ENCODE results near the gene XIRP1. TPM values are rescaled to one million over a fixed set of nuclear protein-coding genes. Genes with fewer than 3 reads are reported as not detected.

The XIRP1 gene
- total RNA-seq, 1 experiment from 2014 or later = not detected

- H3K4me2 ChIP-seq (ENCODE audit: low read length) = peak overlapping the region; percentile 94
- intact Hi-C loops (cut with micrococcal nuclease) = loop anchor here (5.0 kb wide), 1 partner anchor 78 kb away; no protein-coding TSS in a partner anchor
- no peaks in the 10 kb centered on the region for H3K9me2 ChIP-seq (ENCODE audit: insufficient read depth)
- H3K27ac ChIP-seq (ENCODE audit: low read depth, low read length) = peak overlapping the region; percentile 10; the same call in 1 of the 2 replicates
- no peaks in the 10 kb centered on the region for H3K27me3 ChIP-seq (ENCODE audit: insufficient read depth, low read length)
- ChIA-PET CTCF (no interaction called here), RAD21 (ENCODE audit: low non-redundant PET in 1 of 2, low total read pairs in 2 of 2, uncharacterized antibody in 2 of 2, unreplicated experiment in 2 of 2) (no interaction called here), POLR2A (no interaction called here)
- DNase-seq (ENCODE audit: low read depth, low spot score) = peak; percentile 77
- H3K36me3 ChIP-seq (ENCODE audit: control insufficient read depth in 1 of 2, insufficient read depth in 2 of 2, low read length in 2 of 2) = no peaks in the 10 kb centered on the region
- H4K20me1 ChIP-seq (ENCODE audit: insufficient read depth) = no peaks in the 10 kb centered on the region
- H3K9me3 ChIP-seq (ENCODE audit: control insufficient read depth in 1 of 2, insufficient read depth in 1 of 2, low read depth in 1 of 2, low read length in 2 of 2) = no peaks in the 10 kb centered on the region
- peak; percentile 89 for ATAC-seq
- no TSS peak for BruUV-seq (replicated peaks)
- H3K79me2 ChIP-seq (ENCODE audit: insufficient read depth, low read length) = no peaks in the 10 kb centered on the region
- H3K4me3 ChIP-seq (replicated peaks in 1 of 2; ENCODE audit: low read depth in 1 of 2, low read length in 2 of 2) = peak overlapping the region; percentile 38 to 57
- H3K4me1 ChIP-seq (ENCODE audit: control insufficient read depth in 1 of 2, insufficient read depth in 2 of 2, low read length in 2 of 2) = peaks cover 38 to 51% of the 10 kb centered on the region in 2 experiments
- peak overlapping the region; percentile 90 for H2AFZ ChIP-seq (ENCODE audit: low read depth, low read length, poor library complexity, severe bottlenecking)
- peak overlapping the region; percentile 57 for H3K9ac ChIP-seq (ENCODE audit: low read length)
- TF ChIP-seq ZFX (IDR thresholded peaks at IDR 0.05) = no peak
- no peak for TF ChIP-seq POLR2A (IDR thresholded peaks at IDR 0.05; ENCODE audit: borderline replicate concordance, extremely low read depth, insufficient read depth, insufficient read length)
- TF ChIP-seq ATF3 (IDR thresholded peaks at IDR 0.05) = no peak
- TF ChIP-seq POLR2AphosphoS5 (IDR thresholded peaks at IDR 0.05; ENCODE audit: low read depth, low read length) = peak; percentile 53
- no peak for TF ChIP-seq ELF1 (IDR thresholded peaks at IDR 0.05; ENCODE audit: borderline replicate concordance, low read depth)
- TF ChIP-seq SP1 (IDR thresholded peaks at IDR 0.05; ENCODE audit: low read depth) = no peak; the same call in 1 of the 2 replicates
- peak; percentile 74 for TF ChIP-seq MAX (IDR thresholded peaks at IDR 0.05)
- TF ChIP-seq ZNF274 (IDR thresholded peaks at IDR 0.05; ENCODE audit: low read depth, low read length) = no peak
- TF ChIP-seq SRF (IDR thresholded peaks at IDR 0.05; ENCODE audit: low read depth) = no peak
- no peak for TF ChIP-seq EZH2phosphoT487 (IDR thresholded peaks at IDR 0.05; ENCODE audit: borderline replicate concordance)
- TF ChIP-seq EZH2 (IDR thresholded peaks at IDR 0.05) = no peak
- TF ChIP-seq EGR1 (IDR thresholded peaks at IDR 0.05; ENCODE audit: low read depth) = peak; percentile 55; the same call in 1 of the 2 replicates
- no peak for TF ChIP-seq RAD21 (IDR thresholded peaks at IDR 0.05; ENCODE audit: low read depth)
- TF ChIP-seq SIN3A (IDR thresholded peaks at IDR 0.05; ENCODE audit: low read depth) = no peak
- TF ChIP-seq REST (IDR thresholded peaks at IDR 0.05; ENCODE audit: low read depth) = no peak
- 0 out of 6 replicates have a peak, but pooled peaks of 1 of the 3 experiments have one; percentile 8 for TF ChIP-seq CTCF (IDR thresholded peaks at IDR 0.05 in 2 of 3, conservative IDR thresholded peaks at IDR 0.05 in 1 of 3; ENCODE audit: borderline replicate concordance in 1 of 3, insufficient read depth in 1 of 3, low read depth in 2 of 3, low read length in 2 of 3)
- no peak for TF ChIP-seq ZBTB33 (IDR thresholded peaks at IDR 0.05; ENCODE audit: extremely low read depth, insufficient replicate concordance, low read length)
- TF ChIP-seq CEBPB (IDR thresholded peaks at IDR 0.05; ENCODE audit: low read depth) = no peak
- no peak for TF ChIP-seq FOSL1 (IDR thresholded peaks at IDR 0.05; ENCODE audit: low read depth)
Observed at GRCh38 chr3:39180546-39181346, 11.6 kb downstream of the XIRP1 start.

Data from HCT116 (cell line).